OCI-LY3 (cell line): ENCODE data around the gene OR1S2.

Experiments used
- EZH2phosphoT487 ChIP-seq: fragments of 200-600 bp; shearing (Covaris generic); IDR thresholded peaks from 2 replicates; pipeline ENCODE4 v1.6.1; 2018; ENCODE audit warnings: antibody characterized with exemption, mixed run types, low read depth
- TF ChIP-seq, protein P1 (sequence below): fragments of 200-600, 300-600 bp; sonication (generic); IDR thresholded peaks from 2 replicates; pipeline ENCODE4 v1.5.1; 2014; ENCODE audit warnings: antibody characterized with exemption, low read length, low read depth

DNA sequence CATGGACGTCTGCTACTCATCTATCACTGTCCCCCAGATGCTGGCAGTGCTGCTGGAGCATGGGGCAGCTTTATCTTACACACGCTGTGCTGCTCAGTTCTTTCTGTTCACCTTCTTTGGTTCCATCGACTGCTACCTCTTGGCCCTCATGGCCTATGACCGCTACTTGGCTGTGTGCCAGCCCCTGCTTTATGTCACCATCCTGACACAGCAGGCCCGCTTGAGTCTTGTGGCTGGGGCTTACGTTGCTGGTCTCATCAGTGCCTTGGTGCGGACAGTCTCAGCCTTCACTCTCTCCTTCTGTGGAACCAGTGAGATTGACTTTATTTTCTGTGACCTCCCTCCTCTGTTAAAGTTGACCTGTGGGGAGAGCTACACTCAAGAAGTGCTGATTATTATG is 24.3 kb downstream of the OR1S2 start:
- TF ChIP-seq, protein P1, sequence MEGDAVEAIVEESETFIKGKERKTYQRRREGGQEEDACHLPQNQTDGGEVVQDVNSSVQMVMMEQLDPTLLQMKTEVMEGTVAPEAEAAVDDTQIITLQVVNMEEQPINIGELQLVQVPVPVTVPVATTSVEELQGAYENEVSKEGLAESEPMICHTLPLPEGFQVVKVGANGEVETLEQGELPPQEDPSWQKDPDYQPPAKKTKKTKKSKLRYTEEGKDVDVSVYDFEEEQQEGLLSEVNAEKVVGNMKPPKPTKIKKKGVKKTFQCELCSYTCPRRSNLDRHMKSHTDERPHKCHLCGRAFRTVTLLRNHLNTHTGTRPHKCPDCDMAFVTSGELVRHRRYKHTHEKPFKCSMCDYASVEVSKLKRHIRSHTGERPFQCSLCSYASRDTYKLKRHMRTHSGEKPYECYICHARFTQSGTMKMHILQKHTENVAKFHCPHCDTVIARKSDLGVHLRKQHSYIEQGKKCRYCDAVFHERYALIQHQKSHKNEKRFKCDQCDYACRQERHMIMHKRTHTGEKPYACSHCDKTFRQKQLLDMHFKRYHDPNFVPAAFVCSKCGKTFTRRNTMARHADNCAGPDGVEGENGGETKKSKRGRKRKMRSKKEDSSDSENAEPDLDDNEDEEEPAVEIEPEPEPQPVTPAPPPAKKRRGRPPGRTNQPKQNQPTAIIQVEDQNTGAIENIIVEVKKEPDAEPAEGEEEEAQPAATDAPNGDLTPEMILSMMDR: no peak
- TF ChIP-seq EZH2phosphoT487: no peak
